K562 (cell line): ENCODE data around the gene ORAI1. TPM values are rescaled to one million over a fixed set of nuclear protein-coding genes. Genes with fewer than 3 reads are reported as not detected.
A peak's percentile ranks its signal among the peaks of the same experiment; 100 is the strongest.

Experiments used
- CBFB ChIP-seq: sonication (generic); formaldehyde crosslinking; IDR thresholded peaks from 2 replicates; pipeline ENCODE4 v1.4.0; 2020; ENCODE audit warnings: mild to moderate bottlenecking, missing genetic modification reagents
- ETV5 ChIP-seq: sonication (generic); formaldehyde crosslinking; IDR thresholded peaks from 2 replicates; pipeline ENCODE4 v1.4.0; 2020; ENCODE audit warnings: low read depth, mild to moderate bottlenecking, missing genetic modification reagents
- EWSR1 ChIP-seq: fragments of 450-650 bp; IDR thresholded peaks from 2 replicates; pipeline ENCODE4 v1.6.1; 2018; ENCODE audit warnings: borderline replicate concordance, mild to moderate bottlenecking, low read depth, moderate library complexity; ENCODE audit not compliant: partially characterized antibody
- JUND ChIP-seq, 2 experiments: IDR thresholded peaks; 2 replicates in 1 of 2; 3 replicates in 1 of 2; pipeline ENCODE4 v1.6.1; 2011; ENCODE audit warnings: borderline replicate concordance in 2 of 2, low read depth in 2 of 2, low read length in 2 of 2, improper control_type of control experiment in 1 of 2, missing biosample characterization in 1 of 2, missing genetic modification characterization in 1 of 2, missing genetic modification reagents in 1 of 2
- OTX1 ChIP-seq: fragments of 450-650 bp; formaldehyde crosslinking; IDR thresholded peaks from 2 replicates; pipeline ENCODE4 v1.4.0; 2022; ENCODE audit warnings: mild to moderate bottlenecking
- POLR2AphosphoS5 ChIP-seq: IDR thresholded peaks from 2 replicates; pipeline ENCODE4 v1.6.1; 2011; ENCODE audit warnings: mild to moderate bottlenecking, low read depth, low read length, moderate library complexity; ENCODE audit not compliant: control insufficient read depth, insufficient read depth
- RBFOX2 ChIP-seq: fragments of 200-400 bp; formaldehyde crosslinking; IDR thresholded peaks from 2 replicates; pipeline ENCODE4 v1.6.1; 2017; ENCODE audit warnings: low read depth, mild to moderate bottlenecking, low read length, moderate library complexity
- SP2 ChIP-seq: IDR thresholded peaks from 2 replicates; pipeline ENCODE4 v1.6.1; 2011; ENCODE audit warnings: mild to moderate bottlenecking, low read depth, low read length, moderate library complexity; ENCODE audit not compliant: poor library complexity, severe bottlenecking; ENCODE audit errors: extremely low read depth
- SRSF1 ChIP-seq: fragments of 200-400 bp; formaldehyde crosslinking; IDR thresholded peaks from 2 replicates; pipeline ENCODE4 v1.6.1; 2017; ENCODE audit warnings: mild to moderate bottlenecking, low read depth, low read length, moderate library complexity
- TBL1XR1 ChIP-seq, 2 experiments: IDR thresholded peaks; 2 replicates each; pipeline ENCODE4 v1.6.1; 2012; ENCODE audit warnings: improper control_type of control experiment in 2 of 2, low read length in 2 of 2, mild to moderate bottlenecking in 1 of 2
- TRIM28 ChIP-seq: fragments of 450-650 bp; IDR thresholded peaks from 2 replicates; pipeline ENCODE4 v1.6.1; 2017
- XRCC3 ChIP-seq: fragments of 450-650 bp; IDR thresholded peaks from 2 replicates; pipeline ENCODE4 v1.6.1; 2017; ENCODE audit warnings: mild to moderate bottlenecking, moderate library complexity
- polyA plus RNA-seq, 8 experiments: library from polyadenylated mRNA; depleted of rRNA in 4 of 8; stranded (reverse) in 5 of 8; unstranded in 3 of 8; fragments of >200 nt; fragmentation: Nextera tagmentation in 2 of 8; fragmentation: Illumina TruSeq in 1 of 8; extraction: Ambion mirVana in 2 of 8; extraction: Trizol in 1 of 8; gene quantifications; 2 replicates each; pipeline versions ENCODE4 v1.2.1 to v1.2.3, GENCODE V29; 2011 to 2014; ENCODE audit warnings: inconsistent platforms in 1 of 8, missing spikeins in 1 of 8
- total RNA-seq, 7 experiments: library from RNA; depleted of rRNA in 6 of 7; stranded (reverse); fragments of >200 nt in 6 of 7; fragmentation: Illumina TruSeq in 2 of 7; extraction: Trizol in 2 of 7; gene quantifications; 2 replicates each; pipeline versions ENCODE4 v1.2.1 to v1.2.3, GENCODE V29; 2011 to 2021; ENCODE audit warnings: low replicate concordance in 1 of 7
- TF ChIP-seq, protein P1 (sequence below), 3 experiments: IDR thresholded peaks in 2 of 3; conservative IDR thresholded peaks in 1 of 3; 2 replicates each; pipeline ENCODE4 v1.5.1; 2011 to 2012; ENCODE audit warnings: low read length in 3 of 3, mild to moderate bottlenecking in 3 of 3, control low read depth in 2 of 3, improper control_type of control experiment in 1 of 3, inconsistent platforms in 1 of 3, low read depth in 1 of 3, mixed read lengths in 1 of 3, moderate library complexity in 1 of 3; ENCODE audit not compliant: insufficient read depth in 2 of 3
- TF ChIP-seq, protein P2 (sequence below): fragments of 250-450 bp; sonication (Bioruptor Pico); IDR thresholded peaks from 2 replicates; pipeline ENCODE4 v1.4.0; 2020
- TF ChIP-seq, protein P3 (sequence below): fragments of 250-450 bp; sonication (Bioruptor Pico); IDR thresholded peaks from 2 replicates; pipeline ENCODE4 v1.8.0; 2021; ENCODE audit warnings: moderate library complexity, mild to moderate bottlenecking, inconsistent platforms

Gene ORAI1
- total and polyA plus RNA-seq, 9 of the 15 experiments (the other 6 are each of a cell fraction or from before 2014, with no cell fraction given) = 2.6 to 23.8 (median 9.3) TPM

DNA sequence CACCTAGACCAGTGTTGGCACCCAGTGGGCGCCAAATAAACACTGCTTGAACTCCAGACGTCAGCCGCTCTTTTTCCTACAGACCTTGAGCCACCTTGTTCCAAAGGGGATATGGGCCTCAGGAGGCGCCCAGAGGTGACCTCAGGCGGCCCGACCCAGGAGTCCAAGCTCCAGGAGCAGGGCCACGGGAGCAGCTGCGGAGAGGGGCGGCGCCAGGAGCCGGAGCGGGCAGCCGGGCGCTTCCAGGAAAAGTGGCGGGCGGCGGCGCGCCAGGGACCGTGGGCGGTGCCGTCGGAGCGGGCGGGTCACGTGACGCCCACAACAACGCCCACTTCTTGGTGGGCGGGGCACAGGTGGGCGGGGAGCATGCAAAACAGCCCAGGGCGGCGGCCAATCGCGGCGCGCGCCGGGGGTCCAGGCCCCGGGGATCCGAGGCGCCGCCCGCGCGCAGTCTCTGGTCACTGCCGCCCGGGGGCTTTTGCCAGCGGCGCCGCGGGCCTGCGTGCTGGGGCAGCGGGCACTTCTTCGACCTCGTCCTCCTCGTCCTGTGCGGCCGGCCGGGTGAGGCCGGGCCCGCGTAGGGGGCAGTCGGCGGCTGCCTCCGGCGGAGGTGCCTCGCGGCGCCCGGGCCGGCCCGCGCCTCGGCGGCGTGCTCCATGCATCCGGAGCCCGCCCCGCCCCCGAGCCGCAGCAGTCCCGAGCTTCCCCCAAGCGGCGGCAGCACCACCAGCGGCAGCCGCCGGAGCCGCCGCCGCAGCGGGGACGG, at the start of gene ORAI1 (continued):
- TF ChIP-seq EWSR1 (no peak), TBL1XR1 (IDR thresholded peaks at IDR 0.05; ENCODE audit: low read length in 2 of 2) (no peak), RBFOX2 (peak; percentile 84), ETV5 (CRISPR knock-in tag) (peak; percentile 52; the same call in 1 of the 2 replicates), POLR2AphosphoS5 (peak; percentile 59), TRIM28 (no peak), XRCC3 (no peak), JUND (IDR thresholded peaks at IDR 0.05; ENCODE audit: borderline replicate concordance, low read depth, low read length) (no peak), JUND (tag; IDR thresholded peaks at IDR 0.05; ENCODE audit: borderline replicate concordance, low read depth, low read length) (0 out of 3 replicates have a peak, but pooled peaks have one; percentile 12), CBFB (0 out of 2 replicates have a peak, but pooled peaks have one; percentile 37), OTX1 (CRISPR knock-in tag) (0 out of 2 replicates have a peak, but pooled peaks have one; percentile 19), SP2 (no peak), SRSF1 (no peak)
- TF ChIP-seq, protein P1, sequence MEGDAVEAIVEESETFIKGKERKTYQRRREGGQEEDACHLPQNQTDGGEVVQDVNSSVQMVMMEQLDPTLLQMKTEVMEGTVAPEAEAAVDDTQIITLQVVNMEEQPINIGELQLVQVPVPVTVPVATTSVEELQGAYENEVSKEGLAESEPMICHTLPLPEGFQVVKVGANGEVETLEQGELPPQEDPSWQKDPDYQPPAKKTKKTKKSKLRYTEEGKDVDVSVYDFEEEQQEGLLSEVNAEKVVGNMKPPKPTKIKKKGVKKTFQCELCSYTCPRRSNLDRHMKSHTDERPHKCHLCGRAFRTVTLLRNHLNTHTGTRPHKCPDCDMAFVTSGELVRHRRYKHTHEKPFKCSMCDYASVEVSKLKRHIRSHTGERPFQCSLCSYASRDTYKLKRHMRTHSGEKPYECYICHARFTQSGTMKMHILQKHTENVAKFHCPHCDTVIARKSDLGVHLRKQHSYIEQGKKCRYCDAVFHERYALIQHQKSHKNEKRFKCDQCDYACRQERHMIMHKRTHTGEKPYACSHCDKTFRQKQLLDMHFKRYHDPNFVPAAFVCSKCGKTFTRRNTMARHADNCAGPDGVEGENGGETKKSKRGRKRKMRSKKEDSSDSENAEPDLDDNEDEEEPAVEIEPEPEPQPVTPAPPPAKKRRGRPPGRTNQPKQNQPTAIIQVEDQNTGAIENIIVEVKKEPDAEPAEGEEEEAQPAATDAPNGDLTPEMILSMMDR (IDR thresholded peaks at IDR 0.05 in 2 of 3, conservative IDR thresholded peaks at IDR 0.05 in 1 of 3; ENCODE audit: insufficient read depth in 2 of 3, low read depth in 1 of 3, low read length in 3 of 3) = peak in 2 of 3 experiments; percentile 21 to 52; a peak in 3 of 6 replicates
- TF ChIP-seq, protein P2, sequence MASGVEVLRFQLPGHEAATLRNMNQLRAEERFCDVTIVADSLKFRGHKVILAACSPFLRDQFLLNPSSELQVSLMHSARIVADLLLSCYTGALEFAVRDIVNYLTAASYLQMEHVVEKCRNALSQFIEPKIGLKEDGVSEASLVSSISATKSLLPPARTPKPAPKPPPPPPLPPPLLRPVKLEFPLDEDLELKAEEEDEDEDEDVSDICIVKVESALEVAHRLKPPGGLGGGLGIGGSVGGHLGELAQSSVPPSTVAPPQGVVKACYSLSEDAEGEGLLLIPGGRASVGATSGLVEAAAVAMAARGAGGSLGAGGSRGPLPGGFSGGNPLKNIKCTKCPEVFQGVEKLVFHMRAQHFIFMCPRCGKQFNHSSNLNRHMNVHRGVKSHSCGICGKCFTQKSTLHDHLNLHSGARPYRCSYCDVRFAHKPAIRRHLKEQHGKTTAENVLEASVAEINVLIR (CRISPR knock-in tag) = no peak
- TF ChIP-seq, protein P3, sequence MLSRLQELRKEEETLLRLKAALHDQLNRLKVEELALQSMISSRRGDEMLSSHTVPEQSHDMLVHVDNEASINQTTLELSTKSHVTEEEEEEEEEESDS (CRISPR knock-in tag) = no peak
